Occipital lobe (tissue), 2 donors: ENCODE results near the gene AURKB. TPM values are rescaled to one million over a fixed set of nuclear protein-coding genes. Genes with fewer than 3 reads are reported as not detected.
"Not testable (repeated sequence)": the region's sequence is repeated elsewhere in the genome, so short reads cannot be mapped to it uniquely, and the experiment has no call there.

Source experiments
- DNase-seq: peaks from one replicate; lab custom pipeline; 2025; lab: John Stamatoyannopoulos, UW
- total RNA-seq: library from RNA; depleted of rRNA; stranded (reverse); fragments of >200 nt; gene quantifications from one replicate; pipeline ENCODE4 v1.2.3, GENCODE V29; 2014

AURKB gene
- total RNA-seq, 1 donor from 2014 or later: 2.7 TPM

GRCh38 chr17:8189041-8189710, 21.2 kb downstream of the AURKB start:
- no peak for DNase-seq

GRCh38 chr17:8188263-8188839, 22.0 kb downstream of the AURKB start:
- no peak for DNase-seq

GRCh38 chr17:8187517-8188262, 22.7 kb downstream of the AURKB start:
- peak; percentile 81 for DNase-seq

GRCh38 chr17:8186787-8187516, 23.4 kb downstream of the AURKB start:
- DNase-seq: peak; percentile 87

GRCh38 chr17:8186446-8186786, 24.0 kb downstream of the AURKB start:
- no peak for DNase-seq

GRCh38 chr17:8185582-8186445, 24.6 kb downstream of the AURKB start:
- peak; percentile 71 for DNase-seq

- no peak for DNase-seq
These were observed 33.2 kb downstream of the AURKB start for GRCh38 chr17:8176998-8177731.

GRCh38 chr17:8176197-8176940, 34.0 kb downstream of the AURKB start, which contains the start of gene TMEM107:
TSS of gene TMEM107 (minus strand) at chr17:8176380. CDS start at chr17:8176286, 94 bp downstream.
- DNase-seq: peak; percentile 76

GRCh38 chr17:8175795-8176196, 34.6 kb downstream of the AURKB start:
- no peak for DNase-seq

GRCh38 chr17:8173871-8174322, 36.5 kb downstream of the AURKB start:
- no peak for DNase-seq

- DNase-seq: peak; percentile 75
These were observed 37.1 kb downstream of the AURKB start for GRCh38 chr17:8173056-8173870.

GRCh38 chr17:8170186-8170585, 40.2 kb downstream of the AURKB start:
- DNase-seq: not testable (repeated sequence)

GRCh38 chr17:8167526-8167925, 42.8 kb downstream of the AURKB start:
- DNase-seq: no peak

- DNase-seq: no peak
These were observed 43.6 kb downstream of the AURKB start for GRCh38 chr17:8166731-8167130.

- DNase-seq: no peak
These were observed 45.6 kb downstream of the AURKB start for GRCh38 chr17:8164815-8165131.

- DNase-seq: peak; percentile 74
These were observed 46.2 kb downstream of the AURKB start for GRCh38 chr17:8163978-8164814.
